GM15510 (cell line): ENCODE data around the gene USP8.

ENCODE experiments used
- POLR2A ChIP-seq: IDR thresholded peaks from 3 replicates; pipeline ENCODE4 v1.6.1; 2011; ENCODE audit warnings: borderline replicate concordance; ENCODE audit not compliant: insufficient read length; ENCODE audit errors: extremely low read depth

The USP8 gene

DNA sequence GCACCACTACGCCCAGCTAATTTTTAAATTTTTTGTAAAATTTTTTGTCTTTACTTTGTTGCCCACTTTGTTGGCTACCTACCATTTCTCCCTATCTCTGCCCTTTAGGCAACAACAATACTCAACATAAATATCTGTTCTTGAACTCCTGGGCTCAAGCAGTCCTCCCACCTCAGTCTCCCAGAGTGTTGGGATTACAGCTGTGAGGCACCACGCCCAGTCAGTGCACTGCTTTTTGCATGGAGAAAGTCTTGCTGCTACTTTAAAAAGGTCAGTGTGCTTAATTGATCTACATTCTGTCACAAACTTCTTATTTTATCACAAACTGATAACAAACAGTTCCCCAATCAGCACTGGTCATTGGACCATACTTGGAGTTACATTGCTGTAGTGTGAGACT, 8.0 kb downstream of the USP8 start:
- TF ChIP-seq POLR2A: no peak

DNA sequence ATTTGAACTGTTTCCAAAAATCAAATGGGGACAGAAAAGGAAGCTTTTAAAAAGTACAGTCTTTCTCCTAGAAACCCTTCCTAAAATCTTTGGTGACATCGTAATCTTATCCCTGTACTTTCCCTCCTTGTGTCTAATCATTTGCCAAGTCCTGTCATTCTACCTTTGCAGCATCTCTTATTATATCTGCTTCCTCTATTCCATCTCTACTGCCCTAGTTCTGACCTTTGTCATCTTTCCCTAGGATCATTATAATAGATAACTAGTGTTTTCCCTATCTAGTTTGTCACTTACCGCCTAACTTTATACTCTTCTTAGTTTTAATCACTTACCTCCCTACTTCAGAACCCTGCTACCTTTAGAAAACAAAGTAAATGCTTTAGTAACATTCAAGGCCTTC, 11.6 kb downstream of the USP8 start:
- TF ChIP-seq POLR2A: no peak

DNA sequence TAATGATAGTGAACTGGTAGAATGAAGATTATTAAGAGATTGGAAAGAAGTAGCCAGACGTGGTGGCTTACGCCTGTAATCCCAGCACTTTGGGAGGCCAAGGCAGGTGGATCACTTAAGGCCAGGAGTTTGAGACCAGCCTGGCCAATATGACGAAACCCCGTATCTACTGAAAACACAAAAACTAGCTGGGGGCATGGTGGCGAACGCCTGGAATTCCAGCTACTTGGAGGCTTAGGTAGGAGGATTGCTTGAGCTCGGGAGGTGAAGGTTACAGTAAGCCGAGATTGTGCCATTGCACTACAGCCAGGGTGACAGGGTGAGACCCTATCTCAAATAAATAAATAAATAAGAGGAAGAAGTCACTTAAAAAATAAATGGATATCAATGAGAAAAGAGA, 14.0 kb downstream of the USP8 start:
- no peak for TF ChIP-seq POLR2A

DNA sequence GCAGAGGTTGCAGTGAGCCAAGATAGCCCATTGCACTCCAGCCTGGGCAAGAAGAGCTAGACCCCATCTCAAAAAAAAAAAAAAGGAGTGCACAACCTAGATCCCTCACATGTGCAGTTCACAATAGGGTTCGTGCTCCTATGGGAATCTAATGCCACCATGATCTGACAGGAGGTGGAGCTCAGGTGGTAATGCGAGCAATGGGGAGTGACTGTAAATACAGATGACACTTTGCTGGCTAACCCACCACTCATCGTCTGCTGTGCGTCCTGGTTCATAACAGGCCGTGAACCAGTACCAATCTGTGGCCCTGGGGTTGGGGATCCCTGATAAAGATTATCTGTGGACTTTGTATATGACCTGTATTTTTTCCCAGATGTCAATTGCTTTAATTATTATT, 16.7 kb downstream of the USP8 start:
- no peak for TF ChIP-seq POLR2A

DNA sequence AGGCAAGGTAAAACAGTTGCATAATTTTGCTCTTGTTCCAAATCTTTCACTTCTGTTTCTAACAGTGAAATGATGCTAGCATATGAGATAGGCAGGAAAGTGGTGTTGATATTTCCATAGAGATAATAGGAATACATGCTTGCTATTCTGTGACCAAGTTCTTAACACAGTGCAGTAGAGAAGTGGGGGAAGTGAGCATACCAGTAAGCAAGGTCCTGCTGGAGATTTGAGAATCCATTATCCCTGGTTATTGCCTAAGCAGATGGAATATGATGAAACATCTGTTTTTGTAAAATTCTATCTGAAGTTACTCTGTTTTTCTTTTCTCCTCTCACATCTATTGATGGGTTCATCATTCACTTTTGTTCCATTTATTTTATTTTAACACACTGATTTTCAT, 28.7 kb downstream of the USP8 start:
- no peak for TF ChIP-seq POLR2A

DNA sequence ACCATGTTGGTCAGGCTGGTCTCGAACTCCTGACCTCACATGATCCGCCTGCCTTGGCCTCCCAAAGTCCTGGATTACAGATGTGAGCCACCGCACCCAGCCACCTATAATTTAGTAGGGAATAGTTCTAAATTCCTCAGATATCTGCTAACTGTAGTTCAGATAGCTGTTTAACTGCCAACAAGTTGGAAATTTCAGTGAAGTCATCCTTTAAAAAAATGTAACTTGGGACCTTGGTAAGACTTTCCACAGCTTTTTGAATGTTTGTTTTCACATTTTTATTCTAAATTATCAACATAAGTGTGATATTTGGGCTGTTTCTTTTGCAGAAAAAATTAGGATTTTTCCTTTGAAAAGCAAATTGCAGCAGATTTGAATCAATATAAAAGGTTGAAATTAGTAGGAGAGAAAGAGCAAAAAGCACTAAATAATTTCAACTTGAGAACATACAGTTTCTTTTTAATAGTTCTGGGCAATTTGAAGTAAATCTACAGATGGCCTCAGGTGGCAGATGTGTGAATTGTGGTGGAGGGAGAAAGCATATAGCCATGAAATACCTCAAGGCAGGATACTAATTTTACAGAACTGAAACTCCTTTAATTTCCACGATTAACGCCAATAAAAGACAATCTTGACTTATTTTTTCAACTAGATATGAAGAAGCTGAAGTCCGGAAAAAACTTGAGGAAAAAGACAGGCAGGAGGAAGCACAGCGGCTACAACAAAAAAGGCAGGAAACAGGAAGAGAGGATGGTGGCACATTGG, 34.3 kb downstream of the USP8 start:
- TF ChIP-seq POLR2A: no peak

DNA sequence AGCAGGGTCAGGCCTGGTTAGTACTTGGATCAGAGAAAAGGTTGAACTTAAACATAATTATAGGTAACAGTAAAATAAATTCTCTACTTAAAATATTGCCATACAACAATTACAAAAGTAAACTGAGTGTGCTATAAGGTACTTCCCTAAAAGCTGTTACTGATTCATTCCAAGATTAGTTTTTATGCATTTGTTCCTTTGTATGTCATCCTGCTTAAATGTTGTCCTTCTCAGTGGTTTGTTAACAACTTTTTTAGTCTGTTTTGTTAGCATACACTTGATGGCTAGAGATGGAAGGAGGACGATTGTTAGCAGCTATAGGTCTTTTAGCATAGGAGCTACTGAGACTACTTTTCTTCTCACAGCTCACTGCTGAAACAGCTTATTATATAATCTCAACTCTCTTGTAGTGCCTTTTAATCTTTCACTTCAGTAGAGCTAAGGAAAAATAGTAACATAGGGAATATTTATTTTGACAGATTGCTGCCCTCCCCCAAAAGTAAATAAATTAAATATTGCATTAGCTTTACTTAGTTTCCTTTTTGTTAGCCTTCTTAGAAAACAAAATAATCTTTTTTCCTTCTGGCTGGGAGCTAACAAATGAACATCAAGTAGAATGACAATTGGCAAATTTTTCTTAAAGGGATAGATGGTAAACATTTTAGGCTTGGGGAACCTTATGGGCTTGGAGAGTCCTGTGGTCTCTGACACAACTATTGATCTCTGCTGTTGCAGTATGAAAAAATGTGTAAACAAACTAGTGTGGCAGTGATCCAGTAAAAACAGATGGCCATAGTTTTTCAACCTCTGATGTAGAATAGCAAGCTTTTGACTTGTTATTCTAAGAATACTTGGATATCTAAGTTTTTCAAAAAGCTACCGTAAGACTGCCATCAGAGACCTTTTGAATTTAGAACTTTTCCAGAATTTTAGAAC, 39.5 kb downstream of the USP8 start:
- no peak for TF ChIP-seq POLR2A

DNA sequence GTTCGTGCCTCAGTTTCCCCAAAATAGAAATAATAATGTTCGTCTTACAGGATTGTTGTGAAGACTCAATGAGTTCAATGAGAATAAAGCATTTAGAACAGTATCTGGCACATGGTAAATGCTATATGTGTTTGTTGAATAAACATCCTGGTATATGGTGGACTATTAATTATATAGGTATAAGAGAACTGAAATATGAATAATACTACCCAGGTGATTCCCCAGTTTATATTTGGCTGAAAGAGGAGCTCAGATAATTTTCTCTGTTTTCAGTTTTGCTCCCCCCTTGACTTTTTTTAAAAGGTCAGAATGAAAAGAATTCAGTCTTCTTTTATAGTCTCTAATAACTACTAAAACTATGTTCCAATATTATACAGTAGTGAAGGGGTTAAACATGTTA, 46.9 kb downstream of the USP8 start:
- no peak for TF ChIP-seq POLR2A

DNA sequence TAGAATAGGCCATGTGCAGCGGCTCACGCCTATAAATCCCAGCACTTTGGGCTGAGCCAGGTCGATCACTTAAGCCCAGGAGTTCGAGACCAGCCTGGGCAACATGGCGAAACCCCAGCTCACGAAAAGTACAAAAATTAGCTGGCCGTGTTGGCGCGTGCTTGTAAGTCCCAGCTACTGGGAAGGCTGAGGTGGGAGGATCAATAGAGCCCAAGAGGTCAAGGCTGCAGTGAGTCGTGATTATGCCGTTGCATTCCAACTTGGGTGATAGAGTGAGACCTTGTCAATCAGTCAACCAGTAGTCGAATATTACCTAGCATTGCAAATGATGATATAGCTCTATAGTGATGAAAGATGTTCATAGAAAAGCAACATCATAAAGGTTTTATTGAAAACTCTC, 51.9 kb downstream of the USP8 start:
- TF ChIP-seq POLR2A: no peak

DNA sequence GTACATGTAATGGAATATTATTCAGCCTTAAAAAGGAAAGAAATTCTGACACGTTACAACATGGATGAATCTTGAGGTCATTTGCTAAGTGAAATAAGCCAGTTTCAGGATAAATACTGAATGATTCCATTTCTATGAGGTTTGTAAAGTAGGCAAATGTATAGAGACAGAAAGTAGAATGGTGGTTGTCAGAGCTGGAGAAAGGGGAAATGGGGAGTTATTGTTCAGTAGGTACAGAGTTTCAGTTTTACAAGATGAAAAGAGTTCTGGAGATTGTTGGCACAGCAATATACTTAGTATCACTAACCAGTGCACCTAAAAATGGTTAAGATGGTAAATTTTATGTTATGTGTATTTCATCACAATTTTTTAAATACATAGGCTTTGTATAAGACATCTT, 60.6 kb downstream of the USP8 start:
- no peak for TF ChIP-seq POLR2A

DNA sequence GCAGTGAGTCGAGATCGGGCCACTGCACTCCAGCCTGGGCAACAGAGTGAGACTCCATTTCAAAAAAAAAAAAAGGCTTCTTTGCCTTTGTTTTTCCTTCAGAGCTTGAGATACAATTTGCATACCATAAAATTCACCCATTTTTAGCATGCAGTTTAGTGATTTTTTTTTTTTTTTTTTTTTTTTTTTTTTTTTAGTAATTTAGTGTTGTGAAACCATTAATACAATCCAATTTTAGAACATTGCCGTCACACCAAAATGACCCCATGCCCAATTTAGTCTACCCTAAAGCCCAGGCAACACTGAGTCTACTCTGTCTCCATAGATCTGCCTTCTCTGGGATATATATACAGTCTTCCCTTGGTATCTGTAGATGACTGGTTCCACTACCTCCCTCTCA, 61.2 kb downstream of the USP8 start:
- TF ChIP-seq POLR2A: no peak

DNA sequence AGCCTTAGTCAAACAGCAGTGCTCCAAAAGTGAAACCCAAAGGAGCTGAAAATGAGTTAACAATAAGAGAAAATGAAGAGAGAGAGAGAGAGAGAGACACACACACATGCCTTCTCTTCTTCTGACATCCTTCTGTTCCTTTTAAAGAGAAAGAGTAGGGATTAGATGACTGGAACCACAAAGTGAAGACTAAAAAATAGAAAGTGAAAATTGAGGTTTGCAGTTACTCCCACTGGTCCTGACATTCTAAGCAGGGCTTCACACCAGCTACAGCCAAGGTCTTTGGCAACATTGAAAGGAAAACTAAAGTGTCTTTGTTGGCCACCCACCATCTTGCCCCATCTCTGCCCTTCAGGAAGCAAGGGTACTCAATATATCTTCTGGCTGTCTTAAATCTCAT, 63.1 kb downstream of the USP8 start:
- no peak for TF ChIP-seq POLR2A

DNA sequence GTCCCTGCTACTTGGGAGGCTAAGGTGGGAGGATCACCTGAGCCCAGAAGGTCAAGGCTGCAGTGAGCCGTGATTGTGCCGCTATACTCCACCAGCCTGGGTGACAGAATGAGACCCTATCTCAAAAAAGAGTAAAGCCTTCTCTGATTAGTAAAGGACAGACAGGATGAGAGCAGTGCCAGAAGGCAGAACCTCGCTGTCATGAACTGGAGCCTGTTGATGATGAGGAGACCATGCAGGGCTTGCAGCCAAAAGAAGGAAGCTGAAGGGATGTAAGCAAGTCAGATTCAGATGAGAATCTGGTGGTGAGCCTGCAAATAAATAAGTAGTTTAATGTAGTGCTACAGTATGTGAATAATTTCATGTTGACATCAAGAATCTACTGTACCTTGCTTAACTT, 69.4 kb downstream of the USP8 start:
- no peak for TF ChIP-seq POLR2A

DNA sequence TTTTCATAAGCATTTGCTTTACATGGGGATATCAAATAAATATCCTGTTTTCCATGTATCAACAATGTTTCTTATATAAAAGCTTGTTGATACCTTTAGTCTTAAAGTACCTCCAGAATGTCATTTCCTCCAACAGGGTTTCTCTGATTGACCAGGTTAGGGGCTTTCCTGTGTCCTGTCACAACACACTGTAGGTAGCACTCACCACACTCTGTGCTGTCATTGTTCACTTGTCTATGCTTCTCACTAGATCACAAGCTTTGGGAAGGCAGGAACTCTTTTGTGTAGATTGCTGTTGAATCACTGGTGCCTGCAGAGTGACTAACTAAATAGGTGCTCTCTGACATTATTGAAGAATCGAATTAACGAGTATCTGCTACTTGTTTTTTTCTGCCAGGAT, 72.5 kb downstream of the USP8 start:
- no peak for TF ChIP-seq POLR2A

DNA sequence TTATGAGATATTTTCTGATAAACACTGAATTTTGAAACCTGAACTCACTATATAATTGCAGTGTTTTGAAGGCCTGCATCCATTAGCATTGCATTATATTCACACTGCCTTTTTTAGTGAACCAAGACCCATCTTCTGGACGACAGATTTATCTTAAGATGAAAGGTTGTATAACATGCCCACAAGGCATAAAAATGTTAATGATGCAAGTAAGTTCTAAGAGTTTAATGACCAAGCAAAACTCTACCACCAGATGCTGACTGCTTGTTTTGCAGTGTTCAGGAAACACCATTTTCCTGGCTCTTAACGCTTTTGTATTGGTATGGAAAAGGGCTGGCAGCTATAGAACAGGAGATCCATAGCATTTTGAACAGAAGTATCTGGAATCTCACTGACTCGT, 76.1 kb downstream of the USP8 start:
- no peak for TF ChIP-seq POLR2A

DNA sequence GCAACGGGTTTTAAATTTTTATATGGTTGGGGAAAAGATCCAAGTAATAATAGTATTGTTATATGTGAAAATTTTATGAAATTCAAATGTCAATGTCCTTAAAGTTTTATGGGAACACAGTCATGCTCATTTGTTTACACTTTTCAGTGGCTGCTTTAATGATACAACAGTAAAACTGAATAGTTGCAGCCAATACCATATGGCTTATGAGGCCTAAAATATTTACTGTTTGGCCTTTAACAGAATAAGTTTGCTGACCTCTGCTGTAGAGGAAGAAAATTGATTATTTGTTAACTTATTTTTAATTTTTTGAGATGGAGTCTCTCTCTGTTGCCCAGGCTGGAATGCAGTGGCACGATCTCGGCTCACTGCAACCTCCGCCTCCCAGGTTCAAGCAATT, 77.6 kb downstream of the USP8 start:
- TF ChIP-seq POLR2A: no peak
